ENCODE data around the gene GPBAR1.

DNA sequence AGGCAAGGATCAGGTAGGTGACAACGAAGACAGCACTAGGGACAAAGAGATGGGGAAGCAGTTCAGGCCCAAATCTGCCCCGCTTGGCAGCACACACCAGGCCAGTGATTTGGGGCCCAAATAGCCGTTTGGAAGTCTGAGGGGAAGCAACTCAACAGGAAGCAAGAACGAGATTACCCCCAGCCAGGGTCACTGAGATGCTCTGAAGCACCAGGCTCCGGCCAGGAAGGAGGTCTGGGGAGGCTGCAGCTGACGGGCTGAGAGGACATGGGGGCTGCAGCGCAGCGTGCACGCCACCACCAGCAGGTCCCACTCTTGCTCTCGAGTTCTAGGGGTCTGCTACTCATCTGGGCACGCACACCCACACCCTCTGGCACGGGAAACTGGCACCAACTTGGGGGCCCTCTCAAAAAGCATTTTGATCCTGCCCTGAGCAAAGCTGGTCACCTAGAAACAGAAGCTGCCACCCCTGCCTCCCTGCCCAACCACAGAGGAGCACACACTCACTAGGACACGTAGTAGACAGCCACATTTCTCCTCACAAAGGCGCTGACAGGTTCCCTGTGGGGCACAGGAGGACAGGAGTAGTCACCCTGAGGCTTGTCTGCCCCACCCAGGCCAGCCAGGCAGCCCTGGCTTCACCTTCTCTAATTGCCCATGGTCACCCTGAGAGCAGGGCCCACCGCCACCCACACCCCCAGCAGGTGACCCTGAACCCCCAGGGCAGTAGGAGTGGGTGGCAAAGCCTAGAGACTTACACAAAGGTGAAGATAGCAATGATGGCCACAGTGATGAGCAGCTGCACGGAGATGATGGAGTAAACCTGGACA, 17.9 kb downstream of the GPBAR1 start:
- TF ChIP-seq, protein P1, sequence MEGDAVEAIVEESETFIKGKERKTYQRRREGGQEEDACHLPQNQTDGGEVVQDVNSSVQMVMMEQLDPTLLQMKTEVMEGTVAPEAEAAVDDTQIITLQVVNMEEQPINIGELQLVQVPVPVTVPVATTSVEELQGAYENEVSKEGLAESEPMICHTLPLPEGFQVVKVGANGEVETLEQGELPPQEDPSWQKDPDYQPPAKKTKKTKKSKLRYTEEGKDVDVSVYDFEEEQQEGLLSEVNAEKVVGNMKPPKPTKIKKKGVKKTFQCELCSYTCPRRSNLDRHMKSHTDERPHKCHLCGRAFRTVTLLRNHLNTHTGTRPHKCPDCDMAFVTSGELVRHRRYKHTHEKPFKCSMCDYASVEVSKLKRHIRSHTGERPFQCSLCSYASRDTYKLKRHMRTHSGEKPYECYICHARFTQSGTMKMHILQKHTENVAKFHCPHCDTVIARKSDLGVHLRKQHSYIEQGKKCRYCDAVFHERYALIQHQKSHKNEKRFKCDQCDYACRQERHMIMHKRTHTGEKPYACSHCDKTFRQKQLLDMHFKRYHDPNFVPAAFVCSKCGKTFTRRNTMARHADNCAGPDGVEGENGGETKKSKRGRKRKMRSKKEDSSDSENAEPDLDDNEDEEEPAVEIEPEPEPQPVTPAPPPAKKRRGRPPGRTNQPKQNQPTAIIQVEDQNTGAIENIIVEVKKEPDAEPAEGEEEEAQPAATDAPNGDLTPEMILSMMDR (IDR thresholded peaks at IDR 0.05) = no peak
- no peak for TF ChIP-seq EZH2 (IDR thresholded peaks at IDR 0.05; ENCODE audit: borderline replicate concordance, insufficient read depth, low read depth, low read length, poor library complexity, severe bottlenecking)
